ENCODE measurements around the gene EHMT2.
"Not testable (repeated sequence)": the region's sequence is repeated elsewhere in the genome, so short reads cannot be mapped to it uniquely, and the experiment has no call there.

Gene EHMT2

DNA sequence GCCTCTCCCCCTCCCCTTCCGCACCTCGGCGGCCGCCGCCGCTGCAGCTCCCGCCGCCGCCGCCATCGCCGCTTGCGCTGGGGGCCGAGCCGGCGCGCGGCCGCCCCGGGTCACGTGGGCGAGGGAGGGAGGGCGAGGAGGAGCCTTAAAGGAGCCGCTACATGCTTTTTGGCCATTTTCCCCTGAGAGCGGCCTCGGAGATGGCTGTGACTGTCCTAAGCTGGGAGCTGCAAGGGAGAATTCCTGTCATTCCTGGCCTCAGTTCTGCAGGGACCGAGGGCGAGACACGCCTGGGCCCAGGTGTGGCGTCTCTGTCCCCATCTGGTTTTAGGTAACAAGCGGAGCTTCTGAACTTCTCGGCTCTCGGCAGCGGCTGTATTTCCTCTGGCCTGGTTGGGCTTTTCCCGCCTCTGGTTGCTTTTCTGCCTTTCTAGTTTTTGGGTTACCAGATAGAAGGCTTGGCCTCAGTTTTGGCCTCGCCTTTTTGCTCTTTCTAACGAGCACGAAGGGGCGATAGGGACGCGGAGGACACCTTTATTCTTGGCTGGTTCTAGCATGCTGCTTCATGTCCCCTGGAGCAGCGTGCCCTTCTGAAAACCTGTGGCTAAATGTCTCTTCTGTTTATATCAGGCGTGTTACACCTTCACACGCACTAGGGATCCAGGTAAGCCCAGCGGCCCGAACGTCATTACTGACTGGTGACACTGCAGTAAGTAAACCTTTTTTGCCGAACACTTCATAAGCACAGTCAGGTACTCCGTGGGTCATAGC lies at the start of gene EHMT2:
Gene EHMT2 (minus strand): TSS at position 87 of the 771 bp plus-strand sequence. CDS start 21 bp downstream, at position 66.
- H3K27me3 Mint-ChIP-seq, result no peaks in the 10 kb centered on the region
- H3K27ac Mint-ChIP-seq (ENCODE audit: low read depth), result peak within 1 kb of the TSS; percentile 94
- peak; percentile 66 for ATAC-seq (replicated peaks; ENCODE audit: extremely low read depth, poor library complexity, severe bottlenecking)
- H3K4me3 Mint-ChIP-seq, result peak within 1 kb of the TSS; percentile 93
- peak; percentile 64 to 71 for DNase-seq (ENCODE audit: low spot score in 2 of 2)
- H3K4me1 Mint-ChIP-seq, result peaks cover 42% of the 10 kb centered on the region
- H3K9me3 Mint-ChIP-seq, result no peaks in the 10 kb centered on the region
- peaks cover 35% of the 10 kb centered on the region for H3K36me3 Mint-ChIP-seq (ENCODE audit: insufficient read depth)

DNA sequence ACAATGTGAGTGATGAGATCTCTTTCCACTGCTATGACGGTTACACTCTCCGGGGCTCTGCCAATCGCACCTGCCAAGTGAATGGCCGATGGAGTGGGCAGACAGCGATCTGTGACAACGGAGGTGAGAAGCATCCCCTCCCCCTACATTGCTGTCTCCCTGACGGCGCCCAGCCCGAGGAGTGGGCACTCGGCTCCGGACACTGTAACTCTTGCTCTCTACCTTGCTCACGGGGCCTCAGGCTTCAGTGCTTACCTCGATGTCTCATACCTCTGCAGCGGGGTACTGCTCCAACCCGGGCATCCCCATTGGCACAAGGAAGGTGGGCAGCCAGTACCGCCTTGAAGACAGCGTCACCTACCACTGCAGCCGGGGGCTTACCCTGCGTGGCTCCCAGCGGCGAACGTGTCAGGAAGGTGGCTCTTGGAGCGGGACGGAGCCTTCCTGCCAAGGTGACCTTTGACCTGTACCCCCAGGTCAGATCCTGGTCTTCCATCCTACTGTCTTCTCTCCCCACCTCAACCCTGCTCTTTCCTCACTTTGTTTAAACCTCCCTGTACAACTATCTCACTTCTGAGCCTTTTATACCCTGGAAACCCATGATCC lies 49.7 kb upstream of the EHMT2 start:
- peaks cover 35% of the 10 kb centered on the region for H3K27me3 Mint-ChIP-seq
- ATAC-seq (replicated peaks; ENCODE audit: extremely low read depth, poor library complexity, severe bottlenecking) (no peak), DNase-seq (ENCODE audit: low spot score in 2 of 2) (no peak)
- peak overlapping the region; percentile 50 for H3K27ac Mint-ChIP-seq (ENCODE audit: low read depth)
- no peak overlapping the region for H3K4me3 Mint-ChIP-seq
- no peaks in the 10 kb centered on the region for H3K9me3 Mint-ChIP-seq
- no peaks in the 10 kb centered on the region for H3K4me1 Mint-ChIP-seq
- H3K36me3 Mint-ChIP-seq (ENCODE audit: insufficient read depth), result peaks cover 11% of the 10 kb centered on the region

DNA sequence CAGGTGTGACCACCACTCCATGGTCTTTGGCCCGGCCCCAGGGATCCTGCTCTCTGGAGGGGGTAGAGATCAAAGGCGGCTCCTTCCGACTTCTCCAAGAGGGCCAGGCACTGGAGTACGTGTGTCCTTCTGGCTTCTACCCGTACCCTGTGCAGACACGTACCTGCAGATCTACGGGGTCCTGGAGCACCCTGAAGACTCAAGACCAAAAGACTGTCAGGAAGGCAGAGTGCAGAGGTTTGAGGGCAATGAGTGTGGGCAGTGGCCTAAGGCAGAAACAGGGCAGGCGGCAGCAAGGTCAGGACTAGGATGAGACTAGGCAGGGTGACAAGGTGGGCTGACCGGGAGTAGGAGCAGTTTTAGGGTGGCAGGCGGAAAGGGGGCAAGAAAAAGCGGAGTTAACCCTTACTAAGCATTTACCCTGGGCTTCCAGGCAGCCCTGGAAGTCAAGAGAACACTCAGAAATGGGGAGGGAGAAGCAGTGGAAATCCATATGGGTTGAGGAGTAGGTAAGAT lies 48.9 kb upstream of the EHMT2 start:
- Mint-ChIP-seq H3K36me3 (ENCODE audit: insufficient read depth) (peaks cover 11% of the 10 kb centered on the region), H3K9me3 (no peaks in the 10 kb centered on the region), H3K27ac (ENCODE audit: low read depth) (peak overlapping the region; percentile 49), H3K4me3 (no peak overlapping the region), H3K27me3 (peaks cover 41% of the 10 kb centered on the region), H3K4me1 (no peaks in the 10 kb centered on the region)
- DNase-seq (ENCODE audit: low spot score in 2 of 2) (no peak), ATAC-seq (replicated peaks; ENCODE audit: extremely low read depth, poor library complexity, severe bottlenecking) (no peak)

DNA sequence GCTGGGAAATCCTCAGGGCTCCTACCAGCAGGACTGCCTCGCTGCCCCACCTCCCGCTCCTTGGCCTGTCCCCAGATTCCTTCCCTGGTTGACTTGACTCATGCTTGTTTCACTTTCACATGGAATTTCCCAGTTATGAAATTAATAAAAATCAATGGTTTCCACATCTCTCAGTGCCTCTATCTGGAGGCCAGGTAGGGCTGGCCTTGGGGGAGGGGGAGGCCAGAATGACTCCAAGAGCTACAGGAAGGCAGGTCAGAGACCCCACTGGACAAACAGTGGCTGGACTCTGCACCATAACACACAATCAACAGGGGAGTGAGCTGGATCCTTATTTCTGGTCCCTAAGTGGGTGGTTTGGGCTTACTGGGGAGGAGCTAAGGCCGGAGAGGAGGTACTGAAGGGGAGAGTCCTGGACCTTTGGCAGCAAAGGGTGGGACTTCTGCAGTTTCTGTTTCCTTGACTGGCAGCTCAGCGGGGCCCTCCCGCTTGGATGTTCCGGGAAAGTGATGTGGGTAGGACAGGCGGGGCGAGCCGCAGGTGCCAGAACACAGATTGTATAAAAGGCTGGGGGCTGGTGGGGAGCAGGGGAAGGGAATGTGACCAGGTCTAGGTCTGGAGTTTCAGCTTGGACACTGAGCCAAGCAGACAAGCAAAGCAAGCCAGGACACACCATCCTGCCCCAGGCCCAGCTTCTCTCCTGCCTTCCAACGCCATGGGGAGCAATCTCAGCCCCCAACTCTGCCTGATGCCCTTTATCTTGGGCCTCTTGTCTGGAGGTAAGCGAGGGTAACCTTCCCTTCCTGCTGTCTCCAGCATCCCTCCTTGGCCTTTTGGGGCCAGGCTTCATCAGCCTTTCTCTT lies 48.2 kb upstream of the EHMT2 start, which contains the start of gene CFB:
Gene CFB (plus strand): TSS at position 589 of the 863 bp plus-strand sequence. CDS start 127 bp downstream, at position 716.
- H3K36me3 Mint-ChIP-seq (ENCODE audit: insufficient read depth), result peaks cover 10% of the 10 kb centered on the region
- DNase-seq (ENCODE audit: low spot score in 2 of 2) (no peak), ATAC-seq (replicated peaks; ENCODE audit: extremely low read depth, poor library complexity, severe bottlenecking) (no peak)
- peaks cover 46% of the 10 kb centered on the region for H3K27me3 Mint-ChIP-seq
- no peak within 1 kb of the TSS for H3K4me3 Mint-ChIP-seq
- H3K9me3 Mint-ChIP-seq, result no peaks in the 10 kb centered on the region
- H3K27ac Mint-ChIP-seq (ENCODE audit: low read depth), result peak within 1 kb of the TSS; percentile 49
- H3K4me1 Mint-ChIP-seq, result no peaks in the 10 kb centered on the region

DNA sequence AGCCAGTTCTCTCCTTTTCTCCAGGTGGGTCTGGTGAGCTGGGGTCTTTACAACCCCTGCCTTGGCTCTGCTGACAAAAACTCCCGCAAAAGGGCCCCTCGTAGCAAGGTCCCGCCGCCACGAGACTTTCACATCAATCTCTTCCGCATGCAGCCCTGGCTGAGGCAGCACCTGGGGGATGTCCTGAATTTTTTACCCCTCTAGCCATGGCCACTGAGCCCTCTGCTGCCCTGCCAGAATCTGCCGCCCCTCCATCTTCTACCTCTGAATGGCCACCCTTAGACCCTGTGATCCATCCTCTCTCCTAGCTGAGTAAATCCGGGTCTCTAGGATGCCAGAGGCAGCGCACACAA lies 47.6 kb upstream of the EHMT2 start:
- Mint-ChIP-seq H3K4me1 (no peaks in the 10 kb centered on the region), H3K9me3 (no peaks in the 10 kb centered on the region), H3K27ac (ENCODE audit: low read depth) (no peak overlapping the region)

DNA sequence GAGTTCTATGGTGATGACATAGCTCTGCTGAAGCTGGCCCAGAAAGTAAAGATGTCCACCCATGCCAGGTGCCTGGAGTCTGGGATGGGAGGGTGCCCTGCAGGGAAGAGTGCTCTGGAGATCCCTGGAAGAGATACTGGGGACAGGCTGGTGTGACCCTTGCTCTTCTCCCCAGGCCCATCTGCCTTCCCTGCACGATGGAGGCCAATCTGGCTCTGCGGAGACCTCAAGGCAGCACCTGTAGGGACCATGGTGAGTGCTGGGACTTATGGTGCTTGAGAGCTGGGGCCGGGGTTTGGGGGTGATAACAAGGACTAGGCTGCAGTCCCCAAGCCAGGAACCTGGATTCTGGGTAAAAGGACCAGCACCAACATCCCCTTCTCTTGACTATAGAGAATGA lies 46.2 kb upstream of the EHMT2 start:
- DNase-seq (ENCODE audit: low spot score in 2 of 2) (no peak), ATAC-seq (replicated peaks; ENCODE audit: extremely low read depth, poor library complexity, severe bottlenecking) (no peak)
- no peak overlapping the region for H3K27ac Mint-ChIP-seq (ENCODE audit: low read depth)
- peaks cover 2% of the 10 kb centered on the region for H3K36me3 Mint-ChIP-seq (ENCODE audit: insufficient read depth)
- peaks cover 53% of the 10 kb centered on the region for H3K27me3 Mint-ChIP-seq
- no peaks in the 10 kb centered on the region for H3K4me1 Mint-ChIP-seq
- H3K4me3 Mint-ChIP-seq, result no peak overlapping the region
- no peaks in the 10 kb centered on the region for H3K9me3 Mint-ChIP-seq

More for the DNA sequence above, 47.6 kb upstream of the EHMT2 start:
- Mint-ChIP-seq H3K4me3 (no peak overlapping the region), H3K36me3 (ENCODE audit: insufficient read depth) (peaks cover 8% of the 10 kb centered on the region), H3K27me3 (peaks cover 53% of the 10 kb centered on the region)
- DNase-seq (ENCODE audit: low spot score in 2 of 2) (no peak), ATAC-seq (replicated peaks; ENCODE audit: extremely low read depth, poor library complexity, severe bottlenecking) (no peak)

DNA sequence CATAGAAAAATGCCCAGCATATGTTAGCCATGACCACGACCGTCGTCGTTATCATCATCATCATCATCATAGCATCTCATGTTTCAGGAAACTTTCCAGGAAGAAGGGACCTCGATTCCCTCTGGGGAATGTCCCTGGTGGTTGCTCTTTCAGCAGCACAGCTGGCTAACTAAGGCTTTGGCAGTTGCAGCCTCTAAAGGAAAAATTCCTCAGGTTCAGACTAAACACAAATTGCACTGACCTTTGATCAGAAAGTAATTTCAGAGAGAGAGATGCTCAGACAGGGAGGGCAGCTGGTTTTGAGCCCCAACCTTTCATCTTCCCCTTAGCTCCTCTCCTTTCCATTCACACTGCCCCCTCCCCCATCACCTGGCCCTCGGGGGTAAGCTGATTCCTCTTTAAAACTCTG lies 42.8 kb upstream of the EHMT2 start:
- Mint-ChIP-seq H3K27ac (ENCODE audit: low read depth) (no peak overlapping the region), H3K4me3 (no peak overlapping the region), H3K36me3 (ENCODE audit: insufficient read depth) (peaks cover 2% of the 10 kb centered on the region), H3K27me3 (peaks cover 46% of the 10 kb centered on the region), H3K4me1 (no peaks in the 10 kb centered on the region), H3K9me3 (no peaks in the 10 kb centered on the region)
- no peak for ATAC-seq (replicated peaks; ENCODE audit: extremely low read depth, poor library complexity, severe bottlenecking)
- DNase-seq (ENCODE audit: low spot score in 2 of 2), result no peak

DNA sequence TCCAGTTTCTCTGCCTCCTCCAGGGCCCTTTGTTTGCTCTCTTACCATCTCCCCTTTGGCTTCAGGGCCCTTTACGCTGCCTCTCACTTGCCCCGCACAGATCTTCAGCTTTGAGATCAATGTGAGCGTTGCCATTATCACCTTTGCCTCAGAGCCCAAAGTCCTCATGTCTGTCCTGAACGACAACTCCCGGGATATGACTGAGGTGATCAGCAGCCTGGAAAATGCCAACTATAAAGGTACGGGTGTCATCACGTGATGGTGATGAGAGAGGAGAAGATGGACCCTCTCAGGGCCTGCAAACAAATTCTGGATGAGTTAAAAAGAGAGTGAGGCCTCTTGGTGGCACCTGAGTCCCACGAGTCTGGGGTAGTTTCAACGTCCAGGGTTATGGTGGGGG lies 38.3 kb upstream of the EHMT2 start:
- Mint-ChIP-seq H3K27me3 (peaks cover 22% of the 10 kb centered on the region), H3K36me3 (ENCODE audit: insufficient read depth) (no peaks in the 10 kb centered on the region), H3K9me3 (no peaks in the 10 kb centered on the region), H3K27ac (ENCODE audit: low read depth) (no peak overlapping the region), H3K4me3 (no peak overlapping the region), H3K4me1 (no peaks in the 10 kb centered on the region)
- no peak for ATAC-seq (replicated peaks; ENCODE audit: extremely low read depth, poor library complexity, severe bottlenecking)
- DNase-seq (ENCODE audit: low spot score in 2 of 2), result no peak

DNA sequence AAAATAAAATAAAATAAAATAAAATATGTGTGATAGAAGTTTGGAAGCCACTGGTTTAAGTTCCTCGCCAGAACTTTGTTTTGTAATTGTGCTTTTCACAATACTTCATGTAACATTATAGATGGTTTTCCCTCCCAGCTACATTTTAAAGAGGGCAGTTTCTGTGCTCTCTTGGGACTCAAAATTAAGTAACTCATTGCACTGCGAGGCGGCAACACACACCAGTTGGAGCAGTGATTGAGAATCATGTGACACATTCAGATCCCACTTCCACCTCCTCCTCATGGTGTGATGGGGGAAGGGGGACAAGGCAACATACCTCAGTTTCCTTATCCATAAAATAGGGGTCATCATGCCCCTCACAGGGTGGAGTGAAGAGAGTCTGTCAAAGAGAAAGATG lies 37.5 kb upstream of the EHMT2 start:
- no peaks in the 10 kb centered on the region for H3K4me1 Mint-ChIP-seq
- no peak overlapping the region for H3K4me3 Mint-ChIP-seq
- H3K27me3 Mint-ChIP-seq, result peaks cover 15% of the 10 kb centered on the region
- no peaks in the 10 kb centered on the region for H3K9me3 Mint-ChIP-seq
- no peak for ATAC-seq (replicated peaks; ENCODE audit: extremely low read depth, poor library complexity, severe bottlenecking)
- no peaks in the 10 kb centered on the region for H3K36me3 Mint-ChIP-seq (ENCODE audit: insufficient read depth)
- H3K27ac Mint-ChIP-seq (ENCODE audit: low read depth), result no peak overlapping the region
- DNase-seq (ENCODE audit: low spot score in 2 of 2), result no peak

DNA sequence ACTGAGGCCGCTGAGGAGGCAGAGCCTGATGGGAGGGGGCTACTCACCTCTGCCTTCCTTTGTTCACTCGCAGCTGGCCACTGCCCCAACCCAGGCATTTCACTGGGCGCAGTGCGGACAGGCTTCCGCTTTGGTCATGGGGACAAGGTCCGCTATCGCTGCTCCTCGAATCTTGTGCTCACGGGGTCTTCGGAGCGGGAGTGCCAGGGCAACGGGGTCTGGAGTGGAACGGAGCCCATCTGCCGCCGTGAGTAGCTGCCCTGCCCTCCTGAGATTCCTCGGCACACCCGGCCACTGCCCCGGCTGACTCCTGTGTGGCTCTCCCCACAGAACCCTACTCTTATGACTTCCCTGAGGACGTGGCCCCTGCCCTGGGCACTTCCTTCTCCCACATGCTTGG lies 36.0 kb upstream of the EHMT2 start:
- ATAC-seq (replicated peaks; ENCODE audit: extremely low read depth, poor library complexity, severe bottlenecking), result no peak
- Mint-ChIP-seq H3K27ac (ENCODE audit: low read depth) (no peak overlapping the region), H3K27me3 (peaks cover 15% of the 10 kb centered on the region), H3K4me3 (no peak overlapping the region), H3K36me3 (ENCODE audit: insufficient read depth) (no peaks in the 10 kb centered on the region), H3K9me3 (no peaks in the 10 kb centered on the region), H3K4me1 (no peaks in the 10 kb centered on the region)
- DNase-seq (ENCODE audit: low spot score in 2 of 2), result no peak

DNA sequence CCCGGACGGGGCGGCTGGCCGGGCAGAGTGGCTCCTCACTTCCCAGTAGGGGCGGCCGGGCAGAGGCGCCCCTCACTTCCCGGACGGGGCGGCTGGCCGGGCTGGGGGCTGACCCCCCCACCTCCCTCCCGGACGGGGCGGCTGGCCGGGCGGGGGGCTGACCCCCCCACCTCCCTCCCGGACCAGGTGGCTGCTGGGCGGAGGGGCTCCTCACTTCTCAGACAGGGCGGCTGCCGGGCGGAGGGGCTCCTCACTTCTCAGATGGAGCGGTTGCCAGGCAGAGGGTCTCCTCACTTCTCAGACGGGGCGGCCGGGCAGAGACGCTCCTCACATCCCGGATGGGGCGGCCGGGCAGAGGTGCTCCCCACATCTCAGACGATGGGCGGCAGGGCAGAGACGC lies 34.6 kb upstream of the EHMT2 start:
- not testable (repeated sequence) for ATAC-seq (replicated peaks; ENCODE audit: extremely low read depth, poor library complexity, severe bottlenecking); DNase-seq (ENCODE audit: low spot score in 2 of 2); H3K36me3 Mint-ChIP-seq (ENCODE audit: insufficient read depth); H3K4me1 Mint-ChIP-seq; H3K27ac Mint-ChIP-seq (ENCODE audit: low read depth); H3K4me3 Mint-ChIP-seq; H3K9me3 Mint-ChIP-seq
- H3K27me3 Mint-ChIP-seq, result peaks cover 15% of the 10 kb centered on the region

DNA sequence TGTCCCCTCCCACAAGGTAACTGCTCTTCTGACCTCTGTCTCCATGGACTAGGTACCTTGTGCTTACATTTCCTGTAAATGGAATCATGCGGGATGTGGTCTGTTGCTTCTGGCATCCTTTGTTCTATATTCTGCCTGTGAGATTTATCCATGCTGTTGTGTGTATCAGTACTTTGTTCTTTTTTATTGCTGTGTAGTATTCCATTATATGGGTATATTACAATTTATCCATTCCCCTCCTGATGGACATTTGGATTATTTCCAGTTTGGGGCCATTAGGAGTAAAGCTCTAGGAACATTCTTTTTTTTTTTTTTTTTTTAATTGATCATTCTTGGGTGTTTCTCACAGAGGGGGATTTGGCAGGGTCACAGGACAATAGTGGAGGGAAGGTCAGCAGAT lies 33.5 kb upstream of the EHMT2 start:
- ATAC-seq (replicated peaks; ENCODE audit: extremely low read depth, poor library complexity, severe bottlenecking) (no peak), DNase-seq (ENCODE audit: low spot score in 2 of 2) (no peak)
- H3K4me1 Mint-ChIP-seq, result no peaks in the 10 kb centered on the region
- no peaks in the 10 kb centered on the region for H3K9me3 Mint-ChIP-seq
- H3K27me3 Mint-ChIP-seq, result peaks cover 15% of the 10 kb centered on the region
- H3K27ac Mint-ChIP-seq (ENCODE audit: low read depth), result no peak overlapping the region
- no peak overlapping the region for H3K4me3 Mint-ChIP-seq
- H3K36me3 Mint-ChIP-seq (ENCODE audit: insufficient read depth), result no peaks in the 10 kb centered on the region
